SK-N-SH (cell line): ENCODE data around the gene UTP4. TPM values are rescaled to one million over a fixed set of nuclear protein-coding genes. Genes with fewer than 3 reads are reported as not detected.

Source experiments
- CTCF ChIA-PET: fragments of 300-600, 350-600 bp; formaldehyde crosslinking; extraction: SDS; loops from one replicate; lab custom pipeline; 2021; lab: Yijun Ruan, JAX
- POLR2A ChIA-PET: fragments of 350-600 bp; sonication (Branson Sonifier 250); formaldehyde crosslinking; extraction: SDS; loops from one replicate; lab custom pipeline; 2020; ENCODE audit warnings: antibody characterized with exemption, inconsistent platforms; lab: Yijun Ruan, JAX
- DNase-seq: peaks from one replicate; pipeline ENCODE4 v3.0.0; 2012
- H2AFZ ChIP-seq: fragments of 200-600 bp; sonication (generic); 2 replicates; pipeline ENCODE4 v1.8.1; 2016; ENCODE audit warnings: antibody characterized with exemption, mild to moderate bottlenecking, low read depth
- H3F3A ChIP-seq: fragments of 200-600 bp; sonication (generic); replicated peaks from 2 replicates; pipeline ENCODE3; 2016; ENCODE audit warnings: antibody characterized with exemption, mild to moderate bottlenecking; ENCODE audit not compliant: insufficient read depth
- H3K27ac ChIP-seq, 2 experiments: fragments of 200-500 bp in 1 of 2; fragments of 200-600 bp in 1 of 2; sonication (Bioruptor generic) in 1 of 2; sonication (generic), shearing (Covaris generic) in 1 of 2; 2 replicates each; pipeline versions ENCODE4 v1.5.1 to v1.6.1; 2014 to 2016; ENCODE audit warnings: low read depth in 2 of 2, inconsistent platforms in 1 of 2, low read length in 1 of 2, mild to moderate bottlenecking in 1 of 2, mixed read lengths in 1 of 2
- H3K27me3 ChIP-seq: fragments of 200-600 bp; sonication (generic), shearing (Covaris generic); 2 replicates; pipeline ENCODE4 v1.6.1; 2016; ENCODE audit warnings: mixed run types; ENCODE audit not compliant: insufficient read depth
- H3K36me3 ChIP-seq, 2 experiments: fragments of 200-500 bp in 1 of 2; fragments of 200-600 bp in 1 of 2; sonication (Bioruptor generic) in 1 of 2; sonication (generic) in 1 of 2; replicated peaks in 1 of 2; 2 replicates each; pipeline versions ENCODE3 to v1.5.1; 2014 to 2016; ENCODE audit warnings: low read length in 1 of 2, mild to moderate bottlenecking in 1 of 2; ENCODE audit not compliant: insufficient read depth in 2 of 2, control insufficient read depth in 1 of 2
- H3K4me1 ChIP-seq, 2 experiments: fragments of 200-500 bp in 1 of 2; fragments of 200-600 bp in 1 of 2; sonication (Bioruptor generic) in 1 of 2; sonication (generic), shearing (Covaris generic) in 1 of 2; 2 replicates each; pipeline versions ENCODE4 v1.5.1 to v1.6.1; 2014 to 2016; ENCODE audit warnings: low read depth in 1 of 2, low read length in 1 of 2, mixed run types in 1 of 2; ENCODE audit not compliant: insufficient read depth in 2 of 2, control insufficient read depth in 1 of 2
- H3K4me2 ChIP-seq: fragments of 200-600 bp; sonication (generic), shearing (Covaris generic); 2 replicates; pipeline ENCODE4 v1.6.1; 2017; ENCODE audit warnings: mixed run types
- H3K4me3 ChIP-seq, 2 experiments: fragments of 200-500 bp in 1 of 2; fragments of 200-600 bp in 1 of 2; sonication (Bioruptor generic) in 1 of 2; sonication (generic), shearing (Covaris generic) in 1 of 2; 2 replicates each; pipeline versions ENCODE4 v1.5.1 to v1.8.1; 2014 to 2016; ENCODE audit warnings: low read depth in 2 of 2, inconsistent platforms in 1 of 2, low read length in 1 of 2, mild to moderate bottlenecking in 1 of 2, mixed read lengths in 1 of 2, moderate library complexity in 1 of 2
- H3K79me2 ChIP-seq: fragments of 200-600 bp; sonication (generic); 2 replicates; pipeline ENCODE4 v1.8.1; 2017; ENCODE audit warnings: mild to moderate bottlenecking; ENCODE audit not compliant: insufficient read depth
- H3K9ac ChIP-seq: fragments of 200-600 bp; sonication (generic); 2 replicates; pipeline ENCODE4 v1.6.1; 2017; ENCODE audit warnings: mixed run types
- H3K9me2 ChIP-seq: fragments of 200-600 bp; sonication (generic); 2 replicates; pipeline ENCODE4 v1.6.1; 2017; ENCODE audit warnings: mixed run types
- H3K9me3 ChIP-seq: fragments of 200-600 bp; sonication (generic); 2 replicates; pipeline ENCODE4 v1.6.1; 2017; ENCODE audit warnings: mixed run types, mild to moderate bottlenecking, moderate library complexity
- H4K20me1 ChIP-seq: fragments of 200-600 bp; sonication (generic); 2 replicates; pipeline ENCODE4 v1.6.1; 2017; ENCODE audit warnings: mild to moderate bottlenecking, mixed run types; ENCODE audit not compliant: insufficient read depth
- CHD2 ChIP-seq: fragments of 150-350 bp; IDR thresholded peaks from 2 replicates; pipeline ENCODE4 v1.6.1; 2018; ENCODE audit warnings: low read length; ENCODE audit not compliant: partially characterized antibody
- CTCF ChIP-seq: fragments of 200-600 bp; sonication (generic); IDR thresholded peaks from 2 replicates; pipeline ENCODE4 v1.6.1; 2017; ENCODE audit warnings: antibody characterized with exemption, mild to moderate bottlenecking, moderate library complexity
- EZH2phosphoT487 ChIP-seq: fragments of 200-600 bp; sonication (generic); IDR thresholded peaks from 2 replicates; pipeline ENCODE4 v1.6.1; 2017; ENCODE audit warnings: low read depth, mixed run types, mild to moderate bottlenecking, antibody characterized with exemption, moderate library complexity, borderline replicate concordance
- FOXM1 ChIP-seq: IDR thresholded peaks from 2 replicates; pipeline ENCODE4 v1.4.0; 2012; ENCODE audit warnings: low read depth, mild to moderate bottlenecking
- IRF3 ChIP-seq: fragments of 150-350 bp; IDR thresholded peaks from 2 replicates; pipeline ENCODE4 v1.6.1; 2016; ENCODE audit warnings: mild to moderate bottlenecking, low read depth, low read length
- JUND ChIP-seq: IDR thresholded peaks from 2 replicates; pipeline ENCODE4 v1.4.0; 2012
- MEF2A ChIP-seq: IDR thresholded peaks from 2 replicates; pipeline ENCODE4 v1.4.0; 2012; ENCODE audit warnings: low read depth, borderline replicate concordance
- MXI1 ChIP-seq: IDR thresholded peaks from 2 replicates; pipeline ENCODE4 v1.6.1; 2012; ENCODE audit warnings: mild to moderate bottlenecking, low read depth, low read length, improper control_type of control experiment
- NRF1 ChIP-seq: IDR thresholded peaks from 2 replicates; pipeline ENCODE4 v1.6.1; 2012; ENCODE audit warnings: low read depth, mild to moderate bottlenecking, low read length
- POLR2AphosphoS5 ChIP-seq: IDR thresholded peaks from 2 replicates; pipeline ENCODE4 v1.6.1; 2012; ENCODE audit warnings: low read depth, low read length
- RCOR1 ChIP-seq: fragments of 150-350 bp; IDR thresholded peaks from 2 replicates; pipeline ENCODE4 v1.6.1; 2017; ENCODE audit warnings: antibody characterized with exemption, low read length
- RFX5 ChIP-seq: IDR thresholded peaks from 2 replicates; pipeline ENCODE4 v1.6.1; 2012; ENCODE audit warnings: mild to moderate bottlenecking, improper control_type of control experiment, low read length
- RXRA ChIP-seq: IDR thresholded peaks from 2 replicates; pipeline ENCODE4 v1.4.0; 2012; ENCODE audit warnings: low read depth, mild to moderate bottlenecking, borderline replicate concordance
- SIN3A ChIP-seq: IDR thresholded peaks from 2 replicates; pipeline ENCODE4 v1.6.1; 2012; ENCODE audit warnings: low read depth, mild to moderate bottlenecking, low read length, moderate library complexity, borderline replicate concordance
- TCF12 ChIP-seq: IDR thresholded peaks from 2 replicates; pipeline ENCODE4 v1.4.0; 2012
- TEAD4 ChIP-seq: IDR thresholded peaks from 2 replicates; pipeline ENCODE4 v1.4.0; 2012; ENCODE audit warnings: mild to moderate bottlenecking, borderline replicate concordance; ENCODE audit not compliant: insufficient read depth
- YY1 ChIP-seq: IDR thresholded peaks from 2 replicates; pipeline ENCODE4 v1.4.0; 2012; ENCODE audit warnings: low read depth, mild to moderate bottlenecking
- WGBS: methylation state at CpG from one replicate; pipeline ENCODE4 v1.1.6; 2017; ENCODE audit warnings: low lambda C conversion rate; 5-methylcytosine and 5-hydroxymethylcytosine counted together
- polyA plus RNA-seq, 3 experiments: library from polyadenylated mRNA; depleted of rRNA; stranded (reverse); fragments of >200 nt; gene quantifications; 2 replicates each; pipeline ENCODE4 v1.2.3, GENCODE V29; 2012
- TF ChIP-seq, protein P1 (sequence below): IDR thresholded peaks from 2 replicates; pipeline ENCODE4 v1.4.0; 2012; ENCODE audit warnings: low read depth
- TF ChIP-seq, protein P2 (sequence below): fragments of 150-350 bp; IDR thresholded peaks from 2 replicates; pipeline ENCODE4 v1.6.1; 2017; ENCODE audit warnings: antibody characterized with exemption, low read length, low read depth, borderline replicate concordance
- TF ChIP-seq, protein P3 (sequence below): IDR thresholded peaks from 2 replicates; pipeline ENCODE4 v1.4.0; 2012; ENCODE audit warnings: low read depth, borderline replicate concordance
- TF ChIP-seq, protein P4 (sequence below): IDR thresholded peaks from 2 replicates; pipeline ENCODE4 v1.6.1; 2012; ENCODE audit warnings: mild to moderate bottlenecking, low read depth, low read length, moderate library complexity

Gene UTP4
- polyA plus RNA-seq, 1 of the 3 experiments (the other 2 are of a cell fraction) = 66.5 TPM

DNA sequence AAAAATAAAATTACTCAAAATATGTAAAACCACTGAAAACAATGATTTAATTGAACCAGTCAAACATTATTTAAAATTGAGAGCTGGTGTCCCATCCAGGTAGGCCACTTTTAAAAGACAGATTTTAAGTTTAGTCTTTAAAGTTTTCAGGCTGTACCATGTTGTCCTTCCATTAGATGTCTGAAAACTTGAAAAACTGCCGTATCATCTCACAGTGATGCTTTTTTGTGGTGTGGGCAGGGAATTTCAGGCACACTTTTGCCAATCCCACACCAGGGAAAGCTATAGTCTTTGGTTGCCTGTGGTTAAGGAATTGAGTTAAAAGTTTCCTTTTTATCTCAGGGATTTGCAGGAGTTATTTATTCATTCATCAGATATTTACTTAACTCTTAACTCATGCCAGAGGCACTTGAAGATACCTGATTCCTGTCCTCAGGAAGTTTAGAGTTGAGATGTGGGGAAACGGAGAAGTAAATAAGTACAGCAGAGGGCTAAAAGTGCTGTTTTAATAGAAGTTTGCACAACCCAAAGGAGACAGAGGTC, 57.7 kb downstream of the UTP4 start (continued):
- TF ChIP-seq TEAD4 (no peak), RFX5 (no peak), FOXM1 (no peak), SIN3A (no peak), EZH2phosphoT487 (no peak), NRF1 (no peak), TCF12 (no peak), MEF2A (no peak)
- TF ChIP-seq, all 33 proteins: peak for 0

- Histone ChIP-seq H3K4me3 (no peak overlapping the region), H3K79me2 (peaks cover 80% of the 10 kb centered on the region), H3K9me3 (no peaks in the 10 kb centered on the region), H3F3A (peaks cover 4% of the 10 kb centered on the region), H3K9ac (no peak overlapping the region), H3K4me1 (peaks cover 21 to 23% of the 10 kb centered on the region in 2 experiments; a peak in 2 of 4 replicates), H3K27ac (no peak overlapping the region), H3K9me2 (no peaks in the 10 kb centered on the region), H2AFZ (no peak overlapping the region), H3K4me2 (no peak overlapping the region), H3K27me3 (no peaks in the 10 kb centered on the region), H4K20me1 (peaks cover 48% of the 10 kb centered on the region), H3K36me3 (no peaks in the 10 kb centered on the region)
- WGBS = 96% methylated on average over 3 of the region's 3 CpGs
- ChIA-PET POLR2A (no interaction called here), CTCF (interaction anchor here (0.7 kb wide), 1 partner anchor 90 kb away, joined by 3 read pairs; no protein-coding TSS in a partner anchor)
- DNase-seq = no peak
- TF ChIP-seq CHD2 (no peak), JUND (no peak), RCOR1 (no peak), TEAD4 (no peak), CTCF (no peak), RXRA (no peak), IRF3 (no peak), SIN3A (no peak), YY1 (no peak), MXI1 (no peak), EZH2phosphoT487 (no peak), POLR2AphosphoS5 (no peak)
- TF ChIP-seq, protein P1, sequence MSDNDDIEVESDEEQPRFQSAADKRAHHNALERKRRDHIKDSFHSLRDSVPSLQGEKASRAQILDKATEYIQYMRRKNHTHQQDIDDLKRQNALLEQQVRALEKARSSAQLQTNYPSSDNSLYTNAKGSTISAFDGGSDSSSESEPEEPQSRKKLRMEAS = no peak
- TF ChIP-seq, protein P2, sequence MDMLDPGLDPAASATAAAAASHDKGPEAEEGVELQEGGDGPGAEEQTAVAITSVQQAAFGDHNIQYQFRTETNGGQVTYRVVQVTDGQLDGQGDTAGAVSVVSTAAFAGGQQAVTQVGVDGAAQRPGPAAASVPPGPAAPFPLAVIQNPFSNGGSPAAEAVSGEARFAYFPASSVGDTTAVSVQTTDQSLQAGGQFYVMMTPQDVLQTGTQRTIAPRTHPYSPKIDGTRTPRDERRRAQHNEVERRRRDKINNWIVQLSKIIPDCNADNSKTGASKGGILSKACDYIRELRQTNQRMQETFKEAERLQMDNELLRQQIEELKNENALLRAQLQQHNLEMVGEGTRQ = no peak
- TF ChIP-seq, protein P3, sequence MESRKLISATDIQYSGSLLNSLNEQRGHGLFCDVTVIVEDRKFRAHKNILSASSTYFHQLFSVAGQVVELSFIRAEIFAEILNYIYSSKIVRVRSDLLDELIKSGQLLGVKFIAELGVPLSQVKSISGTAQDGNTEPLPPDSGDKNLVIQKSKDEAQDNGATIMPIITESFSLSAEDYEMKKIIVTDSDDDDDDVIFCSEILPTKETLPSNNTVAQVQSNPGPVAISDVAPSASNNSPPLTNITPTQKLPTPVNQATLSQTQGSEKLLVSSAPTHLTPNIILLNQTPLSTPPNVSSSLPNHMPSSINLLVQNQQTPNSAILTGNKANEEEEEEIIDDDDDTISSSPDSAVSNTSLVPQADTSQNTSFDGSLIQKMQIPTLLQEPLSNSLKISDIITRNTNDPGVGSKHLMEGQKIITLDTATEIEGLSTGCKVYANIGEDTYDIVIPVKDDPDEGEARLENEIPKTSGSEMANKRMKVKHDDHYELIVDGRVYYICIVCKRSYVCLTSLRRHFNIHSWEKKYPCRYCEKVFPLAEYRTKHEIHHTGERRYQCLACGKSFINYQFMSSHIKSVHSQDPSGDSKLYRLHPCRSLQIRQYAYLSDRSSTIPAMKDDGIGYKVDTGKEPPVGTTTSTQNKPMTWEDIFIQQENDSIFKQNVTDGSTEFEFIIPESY = no peak
- TF ChIP-seq, protein P4, sequence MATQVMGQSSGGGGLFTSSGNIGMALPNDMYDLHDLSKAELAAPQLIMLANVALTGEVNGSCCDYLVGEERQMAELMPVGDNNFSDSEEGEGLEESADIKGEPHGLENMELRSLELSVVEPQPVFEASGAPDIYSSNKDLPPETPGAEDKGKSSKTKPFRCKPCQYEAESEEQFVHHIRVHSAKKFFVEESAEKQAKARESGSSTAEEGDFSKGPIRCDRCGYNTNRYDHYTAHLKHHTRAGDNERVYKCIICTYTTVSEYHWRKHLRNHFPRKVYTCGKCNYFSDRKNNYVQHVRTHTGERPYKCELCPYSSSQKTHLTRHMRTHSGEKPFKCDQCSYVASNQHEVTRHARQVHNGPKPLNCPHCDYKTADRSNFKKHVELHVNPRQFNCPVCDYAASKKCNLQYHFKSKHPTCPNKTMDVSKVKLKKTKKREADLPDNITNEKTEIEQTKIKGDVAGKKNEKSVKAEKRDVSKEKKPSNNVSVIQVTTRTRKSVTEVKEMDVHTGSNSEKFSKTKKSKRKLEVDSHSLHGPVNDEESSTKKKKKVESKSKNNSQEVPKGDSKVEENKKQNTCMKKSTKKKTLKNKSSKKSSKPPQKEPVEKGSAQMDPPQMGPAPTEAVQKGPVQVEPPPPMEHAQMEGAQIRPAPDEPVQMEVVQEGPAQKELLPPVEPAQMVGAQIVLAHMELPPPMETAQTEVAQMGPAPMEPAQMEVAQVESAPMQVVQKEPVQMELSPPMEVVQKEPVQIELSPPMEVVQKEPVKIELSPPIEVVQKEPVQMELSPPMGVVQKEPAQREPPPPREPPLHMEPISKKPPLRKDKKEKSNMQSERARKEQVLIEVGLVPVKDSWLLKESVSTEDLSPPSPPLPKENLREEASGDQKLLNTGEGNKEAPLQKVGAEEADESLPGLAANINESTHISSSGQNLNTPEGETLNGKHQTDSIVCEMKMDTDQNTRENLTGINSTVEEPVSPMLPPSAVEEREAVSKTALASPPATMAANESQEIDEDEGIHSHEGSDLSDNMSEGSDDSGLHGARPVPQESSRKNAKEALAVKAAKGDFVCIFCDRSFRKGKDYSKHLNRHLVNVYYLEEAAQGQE = no peak
Measured at GRCh38 chr16:69190598-69190997, 58.1 kb downstream of the UTP4 start.
